Keratinocyte (primary cell): ENCODE measurements around the gene PPAT. TPM values are rescaled to one million over a fixed set of nuclear protein-coding genes. Genes with fewer than 3 reads are reported as not detected.

Experiments
- DNase-seq: peaks from one replicate; pipeline ENCODE4 v3.0.0-alpha.2; 2011; ENCODE audit warnings: low read depth, missing footprints, low spot score
- FAIRE-seq: peaks from 2 replicates; lab custom pipeline; 2011; peaks lifted over from hg19 to GRCh38; lab: Jason Lieb, UNC
- H2AFZ ChIP-seq: 2 replicates; pipeline ENCODE4 v1.6.0; 2012; ENCODE audit warnings: low read length, control low read depth, inconsistent platforms; ENCODE audit not compliant: control insufficient read depth
- H3K27ac ChIP-seq: 2 replicates; pipeline ENCODE4 v1.5.1; 2011; ENCODE audit warnings: low read length; ENCODE audit not compliant: control insufficient read depth, insufficient read depth
- H3K27me3 ChIP-seq: 3 replicates; pipeline ENCODE4 v1.6.0; 2011; ENCODE audit warnings: low read length; ENCODE audit not compliant: control insufficient read depth, insufficient read depth; ENCODE audit errors: extremely low read depth
- H3K36me3 ChIP-seq, 2 experiments: 2 replicates in 1 of 2; 3 replicates in 1 of 2; pipeline ENCODE4 v1.5.1; 2011; ENCODE audit warnings: low read length in 2 of 2, mild to moderate bottlenecking in 1 of 2; ENCODE audit not compliant: control insufficient read depth in 2 of 2, insufficient read depth in 2 of 2; ENCODE audit errors: extremely low read depth in 1 of 2
- H3K4me1 ChIP-seq: 3 replicates; pipeline ENCODE4 v1.5.1; 2011; ENCODE audit warnings: low read length; ENCODE audit not compliant: control insufficient read depth, insufficient read depth; ENCODE audit errors: extremely low read depth
- H3K4me2 ChIP-seq: 3 replicates; pipeline ENCODE4 v1.6.0; 2011; ENCODE audit warnings: low read depth, low read length; ENCODE audit not compliant: control insufficient read depth, insufficient read depth; ENCODE audit errors: extremely low read depth
- H3K4me3 ChIP-seq, 3 experiments: fragments of 200-600 bp in 1 of 3; sonication (generic) in 1 of 3; 2 replicates in 2 of 3; 3 replicates in 1 of 3; pipeline ENCODE4 v1.5.1; 2011 to 2016; ENCODE audit warnings: low read length in 3 of 3, mild to moderate bottlenecking in 3 of 3, control low read depth in 2 of 3, inconsistent platforms in 1 of 3, low read depth in 1 of 3, mixed read lengths in 1 of 3, mixed run types in 1 of 3, moderate library complexity in 1 of 3; ENCODE audit not compliant: control insufficient read depth in 2 of 3, insufficient read depth in 2 of 3; ENCODE audit errors: extremely low read depth in 1 of 3
- H3K79me2 ChIP-seq: 2 replicates; pipeline ENCODE4 v1.6.0; 2012; ENCODE audit warnings: low read length; ENCODE audit not compliant: control insufficient read depth, insufficient read depth
- H3K9ac ChIP-seq: 3 replicates; pipeline ENCODE4 v1.6.0; 2011; ENCODE audit warnings: low read length; ENCODE audit not compliant: control insufficient read depth, insufficient read depth; ENCODE audit errors: extremely low read depth
- H3K9me1 ChIP-seq: 3 replicates; pipeline ENCODE4 v1.6.0; 2011; ENCODE audit warnings: low read length; ENCODE audit not compliant: control insufficient read depth, insufficient read depth; ENCODE audit errors: extremely low read depth
- H3K9me3 ChIP-seq: 2 replicates; pipeline ENCODE4 v1.5.1; 2012; ENCODE audit warnings: low read depth, low read length; ENCODE audit not compliant: control insufficient read depth
- H4K20me1 ChIP-seq: 3 replicates; pipeline ENCODE4 v1.6.0; 2011; ENCODE audit warnings: low read length; ENCODE audit not compliant: control insufficient read depth, insufficient read depth; ENCODE audit errors: extremely low read depth
- EZH2 ChIP-seq: IDR thresholded peaks from one replicate; pipeline ENCODE4 v1.6.1; 2012; ENCODE audit warnings: inconsistent platforms, mild to moderate bottlenecking, low read length, moderate library complexity
- dilution Hi-C: fragments of 300-500 bp; cut with MboI; formaldehyde crosslinking; loops from one replicate; pipeline ENCODE4 v1.7.0; 2020; ENCODE audit warnings: low sequenced_read_pairs; ENCODE audit not compliant: extremely low pct_ligation_motif_present
- polyA plus RNA-seq, 5 experiments: library from polyadenylated mRNA; depleted of rRNA in 3 of 5; stranded (reverse) in 3 of 5; stranded (forward) in 1 of 5; unstranded in 1 of 5; fragments of >200 nt; gene quantifications; 1 replicate in 1 of 5; 2 replicates in 3 of 5; 3 replicates in 1 of 5; pipeline versions ENCODE4 v1.2.1 to v1.2.3, GENCODE V29; 2011 to 2012; ENCODE audit warnings: missing spikeins in 2 of 5, low read depth in 1 of 5, low replicate concordance in 1 of 5
- TF ChIP-seq, protein P1 (sequence below), 3 experiments: IDR thresholded peaks in 1 of 3; conservative IDR thresholded peaks in 1 of 3; optimal IDR thresholded peaks in 1 of 3; 2 replicates in 2 of 3; 3 replicates in 1 of 3; pipeline versions ENCODE3 to v1.5.1; 2011; ENCODE audit warnings: low read length in 3 of 3, mild to moderate bottlenecking in 3 of 3, moderate library complexity in 2 of 3, control low read depth in 1 of 3, inconsistent platforms in 1 of 3; ENCODE audit not compliant: insufficient read depth in 2 of 3; ENCODE audit errors: extremely low read depth in 1 of 3

PPAT gene
- polyA plus RNA-seq, 1 donor (not counting 4 experiments of a cell fraction or from before 2014, with no cell fraction given) = 24.9 TPM

DNA sequence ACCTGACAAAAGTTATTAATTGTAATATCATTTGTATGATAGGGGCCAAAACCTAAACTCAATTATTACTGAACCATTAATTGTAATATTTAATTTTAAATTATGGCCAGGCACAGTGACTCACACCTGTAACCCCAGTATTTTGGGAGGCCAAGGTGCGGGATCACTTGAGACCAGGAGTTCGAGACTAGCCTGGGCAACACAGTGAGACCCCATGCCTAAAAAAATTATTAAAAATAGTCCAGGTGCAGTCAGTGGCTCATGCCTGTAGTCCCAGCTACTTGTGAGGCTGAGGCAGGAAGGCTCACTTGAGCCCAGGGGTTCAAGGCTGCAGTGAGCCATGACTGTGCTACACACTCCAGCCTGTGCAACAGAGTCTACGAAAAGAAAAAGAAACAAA lies 18.0 kb downstream of the PPAT start:
- dilution Hi-C loops = no loop called here
- no peak for DNase-seq
- FAIRE-seq = no peak
- H3K9me3 ChIP-seq = no peaks in the 10 kb centered on the region
- no peak overlapping the region for H3K27ac ChIP-seq
- H3K4me1 ChIP-seq = no peaks in the 10 kb centered on the region
- no peak overlapping the region for H3K4me2 ChIP-seq
- H3K9ac ChIP-seq = no peak overlapping the region
- H3K4me3 ChIP-seq = no peak overlapping the region
- H3K27me3 ChIP-seq = no peaks in the 10 kb centered on the region
- no peaks in the 10 kb centered on the region for H3K9me1 ChIP-seq
- no peaks in the 10 kb centered on the region for H3K36me3 ChIP-seq
- no peaks in the 10 kb centered on the region for H4K20me1 ChIP-seq
- TF ChIP-seq EZH2 = no peak
- TF ChIP-seq, protein P1, sequence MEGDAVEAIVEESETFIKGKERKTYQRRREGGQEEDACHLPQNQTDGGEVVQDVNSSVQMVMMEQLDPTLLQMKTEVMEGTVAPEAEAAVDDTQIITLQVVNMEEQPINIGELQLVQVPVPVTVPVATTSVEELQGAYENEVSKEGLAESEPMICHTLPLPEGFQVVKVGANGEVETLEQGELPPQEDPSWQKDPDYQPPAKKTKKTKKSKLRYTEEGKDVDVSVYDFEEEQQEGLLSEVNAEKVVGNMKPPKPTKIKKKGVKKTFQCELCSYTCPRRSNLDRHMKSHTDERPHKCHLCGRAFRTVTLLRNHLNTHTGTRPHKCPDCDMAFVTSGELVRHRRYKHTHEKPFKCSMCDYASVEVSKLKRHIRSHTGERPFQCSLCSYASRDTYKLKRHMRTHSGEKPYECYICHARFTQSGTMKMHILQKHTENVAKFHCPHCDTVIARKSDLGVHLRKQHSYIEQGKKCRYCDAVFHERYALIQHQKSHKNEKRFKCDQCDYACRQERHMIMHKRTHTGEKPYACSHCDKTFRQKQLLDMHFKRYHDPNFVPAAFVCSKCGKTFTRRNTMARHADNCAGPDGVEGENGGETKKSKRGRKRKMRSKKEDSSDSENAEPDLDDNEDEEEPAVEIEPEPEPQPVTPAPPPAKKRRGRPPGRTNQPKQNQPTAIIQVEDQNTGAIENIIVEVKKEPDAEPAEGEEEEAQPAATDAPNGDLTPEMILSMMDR (optimal IDR thresholded peaks at IDR 0.05 in 1 of 3, IDR thresholded peaks at IDR 0.05 in 1 of 3, conservative IDR thresholded peaks at IDR 0.05 in 1 of 3; ENCODE audit: extremely low read depth in 1 of 3, insufficient read depth in 2 of 3, low read length in 3 of 3) = no peak
- no peak overlapping the region for H2AFZ ChIP-seq
- peaks cover 88% of the 10 kb centered on the region for H3K79me2 ChIP-seq

DNA sequence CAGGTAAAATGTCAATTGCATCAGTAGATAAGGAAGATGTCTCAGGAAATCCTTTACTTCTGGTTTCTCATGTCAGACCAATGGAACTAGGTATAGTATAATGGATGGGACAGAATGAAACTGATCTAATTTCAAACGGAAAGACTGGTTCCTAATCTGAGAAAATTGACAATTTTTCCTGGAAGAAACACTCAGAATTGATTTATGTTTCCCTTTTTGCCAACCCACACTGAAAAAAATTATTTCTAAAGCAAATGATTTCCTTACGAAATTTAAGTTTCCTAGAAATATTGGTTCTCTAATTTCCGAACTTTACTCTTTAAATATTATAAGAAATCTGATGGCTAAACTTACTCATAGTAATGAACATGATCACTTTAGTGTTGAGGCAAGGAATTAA lies 19.1 kb downstream of the PPAT start:
- H3K9me3 ChIP-seq = no peaks in the 10 kb centered on the region
- H3K9me1 ChIP-seq = no peaks in the 10 kb centered on the region
- no peak overlapping the region for H3K4me2 ChIP-seq
- H3K4me1 ChIP-seq = no peaks in the 10 kb centered on the region
- no peak for DNase-seq
- dilution Hi-C loops = no loop called here
- no peaks in the 10 kb centered on the region for H4K20me1 ChIP-seq
- H3K79me2 ChIP-seq = peaks cover 88% of the 10 kb centered on the region
- H3K27me3 ChIP-seq = no peaks in the 10 kb centered on the region
- no peak for FAIRE-seq
- no peak overlapping the region for H3K27ac ChIP-seq
- no peak overlapping the region for H3K4me3 ChIP-seq
- no peaks in the 10 kb centered on the region for H3K36me3 ChIP-seq
- no peak overlapping the region for H3K9ac ChIP-seq
- TF ChIP-seq EZH2 = no peak
- TF ChIP-seq, protein P1 (optimal IDR thresholded peaks at IDR 0.05 in 1 of 3, IDR thresholded peaks at IDR 0.05 in 1 of 3, conservative IDR thresholded peaks at IDR 0.05 in 1 of 3; ENCODE audit: extremely low read depth in 1 of 3, insufficient read depth in 2 of 3, low read length in 3 of 3) = no peak
- H2AFZ ChIP-seq = no peak overlapping the region
